22Rv1 (cell line): ENCODE measurements around the gene ADPRS.

Experiments used
- ZFX ChIP-seq: fragments of 450-650 bp; IDR thresholded peaks from 2 replicates; pipeline ENCODE4 v1.6.1; 2017; ENCODE audit warnings: antibody characterized with exemption, borderline replicate concordance
- TF ChIP-seq, protein P1 (sequence below): fragments of 450-650 bp; IDR thresholded peaks from 2 replicates; pipeline ENCODE4 v1.5.1; 2017; ENCODE audit warnings: mild to moderate bottlenecking

DNA sequence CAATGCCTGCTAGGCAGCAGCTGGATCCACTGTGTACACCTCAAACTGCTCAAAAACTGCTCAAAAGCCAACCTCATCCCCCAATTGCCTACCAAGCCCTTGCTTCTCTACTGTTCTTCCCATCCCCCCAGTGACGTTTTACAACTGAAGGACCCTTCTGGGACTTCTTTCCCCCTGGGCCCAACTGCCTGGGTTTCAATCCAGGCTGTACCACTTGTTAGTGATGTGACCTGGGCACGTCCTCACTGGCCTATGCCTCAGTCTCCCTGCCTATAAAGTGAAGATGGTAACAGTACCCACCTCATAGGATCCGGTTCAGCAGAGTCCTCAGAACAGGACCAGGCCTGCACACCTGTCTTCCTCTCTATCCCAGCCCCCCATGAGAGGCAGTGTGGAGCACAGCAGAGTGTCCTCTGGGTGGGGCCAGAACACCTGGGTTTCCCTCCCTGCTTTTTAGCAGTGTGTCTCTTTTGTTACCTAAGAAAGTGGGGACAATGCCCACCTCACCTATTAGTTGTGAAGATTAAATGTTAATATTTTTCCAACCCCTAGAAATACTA is 6.7 kb upstream of the ADPRS start:
- TF ChIP-seq, protein P1, sequence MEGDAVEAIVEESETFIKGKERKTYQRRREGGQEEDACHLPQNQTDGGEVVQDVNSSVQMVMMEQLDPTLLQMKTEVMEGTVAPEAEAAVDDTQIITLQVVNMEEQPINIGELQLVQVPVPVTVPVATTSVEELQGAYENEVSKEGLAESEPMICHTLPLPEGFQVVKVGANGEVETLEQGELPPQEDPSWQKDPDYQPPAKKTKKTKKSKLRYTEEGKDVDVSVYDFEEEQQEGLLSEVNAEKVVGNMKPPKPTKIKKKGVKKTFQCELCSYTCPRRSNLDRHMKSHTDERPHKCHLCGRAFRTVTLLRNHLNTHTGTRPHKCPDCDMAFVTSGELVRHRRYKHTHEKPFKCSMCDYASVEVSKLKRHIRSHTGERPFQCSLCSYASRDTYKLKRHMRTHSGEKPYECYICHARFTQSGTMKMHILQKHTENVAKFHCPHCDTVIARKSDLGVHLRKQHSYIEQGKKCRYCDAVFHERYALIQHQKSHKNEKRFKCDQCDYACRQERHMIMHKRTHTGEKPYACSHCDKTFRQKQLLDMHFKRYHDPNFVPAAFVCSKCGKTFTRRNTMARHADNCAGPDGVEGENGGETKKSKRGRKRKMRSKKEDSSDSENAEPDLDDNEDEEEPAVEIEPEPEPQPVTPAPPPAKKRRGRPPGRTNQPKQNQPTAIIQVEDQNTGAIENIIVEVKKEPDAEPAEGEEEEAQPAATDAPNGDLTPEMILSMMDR = no peak
- TF ChIP-seq ZFX = no peak
